CD4-positive, alpha-beta T cell treated with Interleukin-10 for 1 hour (primary cell): Measurements from ENCODE around the gene LRRC28.

ENCODE experiments used
- DNase-seq: peaks from one replicate; pipeline ENCODE4 v3.0.0-alpha.2; 2020

LRRC28 gene

DNA sequence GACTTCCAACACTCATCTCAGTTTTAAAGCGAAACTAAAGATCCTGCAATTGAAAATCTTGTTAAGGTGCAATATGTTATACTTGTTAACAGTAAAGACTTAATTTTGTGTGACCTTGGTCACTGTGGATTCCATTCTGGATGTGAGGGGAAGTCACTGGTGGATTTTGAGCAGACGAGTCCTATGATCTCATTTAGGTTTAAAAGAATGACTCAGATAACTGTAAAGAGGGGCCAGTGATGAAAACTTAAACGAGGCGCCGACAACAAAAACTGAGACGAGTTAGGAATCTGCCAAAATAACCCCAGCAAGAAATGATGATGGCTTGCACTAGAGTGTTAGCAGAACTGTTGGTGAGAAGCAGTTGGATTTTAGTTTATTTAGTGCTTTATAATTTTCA lies 56.5 kb downstream of the LRRC28 start:
- no peak for DNase-seq

DNA sequence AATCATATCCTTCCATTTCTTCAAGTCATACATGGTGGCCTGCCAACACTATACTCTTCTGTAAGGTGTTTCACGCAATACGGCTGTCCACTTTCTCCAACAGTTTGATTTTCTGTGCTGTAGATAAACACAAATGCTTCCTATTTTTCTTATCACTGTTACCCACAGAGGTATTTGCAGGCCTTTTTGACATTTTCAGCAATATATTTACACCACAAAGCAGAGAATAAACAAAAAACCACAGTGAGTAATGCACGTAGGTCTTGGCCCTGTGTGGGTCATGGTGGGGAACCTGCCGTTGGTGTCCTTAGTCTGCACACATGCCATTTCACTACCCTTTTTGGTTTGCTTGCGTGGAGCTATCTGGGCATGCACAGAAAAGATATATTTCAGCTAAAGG lies 59.5 kb downstream of the LRRC28 start:
- no peak for DNase-seq

DNA sequence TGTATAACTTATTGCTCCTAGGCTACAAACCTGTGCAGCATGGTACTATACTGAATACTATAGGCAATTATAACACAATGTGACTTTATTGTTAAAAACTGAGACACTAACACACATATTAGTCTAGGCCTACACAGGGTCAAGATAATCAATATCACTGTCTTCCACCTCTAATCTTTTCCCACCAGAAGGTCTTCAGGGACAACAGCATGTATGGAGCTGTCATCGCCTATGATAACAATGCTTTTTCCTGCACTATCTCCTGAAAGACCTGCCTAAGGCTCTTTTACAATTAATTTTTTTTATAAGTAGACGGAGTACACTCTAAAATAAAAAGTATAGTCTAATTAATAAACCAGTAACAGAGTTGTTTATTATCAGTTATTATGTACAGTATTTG lies 60.9 kb downstream of the LRRC28 start:
- no peak for DNase-seq

DNA sequence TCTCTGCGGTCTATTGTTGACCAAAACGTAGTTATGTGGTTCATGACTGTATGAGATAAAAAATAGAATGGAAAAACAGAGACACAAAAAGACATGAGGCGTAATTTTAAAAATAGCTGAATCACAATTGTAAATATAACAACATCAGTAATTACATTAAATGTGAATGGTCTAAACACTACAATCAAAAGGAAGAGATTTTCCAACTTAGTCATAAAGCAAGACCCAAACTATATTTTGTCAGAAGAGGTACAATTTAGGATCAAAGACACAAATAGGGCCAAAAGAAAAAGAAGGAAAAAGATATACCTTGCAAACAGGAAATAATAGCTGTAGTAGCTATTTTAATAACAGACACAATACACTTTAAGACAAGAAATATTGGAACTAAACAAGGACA lies 61.5 kb downstream of the LRRC28 start:
- DNase-seq: no peak

DNA sequence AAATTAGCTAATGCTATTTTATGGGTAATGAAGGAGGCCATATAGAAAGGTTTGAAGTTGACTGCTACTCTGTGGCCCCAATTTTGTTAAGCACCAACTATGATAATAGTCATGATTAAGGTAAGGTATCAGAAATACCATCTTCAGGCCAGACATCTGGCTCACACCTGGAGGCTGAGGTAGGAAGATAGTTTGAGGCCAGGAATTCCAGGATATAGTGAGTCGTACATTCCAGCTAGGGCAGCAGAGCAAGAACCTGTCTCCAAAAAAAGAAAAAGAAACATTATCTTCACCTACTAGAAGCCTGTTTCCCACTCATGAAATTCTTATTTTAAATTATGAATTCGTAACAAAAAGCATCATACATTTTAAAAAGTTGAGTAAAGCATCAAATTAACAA lies 64.4 kb downstream of the LRRC28 start:
- DNase-seq: no peak

DNA sequence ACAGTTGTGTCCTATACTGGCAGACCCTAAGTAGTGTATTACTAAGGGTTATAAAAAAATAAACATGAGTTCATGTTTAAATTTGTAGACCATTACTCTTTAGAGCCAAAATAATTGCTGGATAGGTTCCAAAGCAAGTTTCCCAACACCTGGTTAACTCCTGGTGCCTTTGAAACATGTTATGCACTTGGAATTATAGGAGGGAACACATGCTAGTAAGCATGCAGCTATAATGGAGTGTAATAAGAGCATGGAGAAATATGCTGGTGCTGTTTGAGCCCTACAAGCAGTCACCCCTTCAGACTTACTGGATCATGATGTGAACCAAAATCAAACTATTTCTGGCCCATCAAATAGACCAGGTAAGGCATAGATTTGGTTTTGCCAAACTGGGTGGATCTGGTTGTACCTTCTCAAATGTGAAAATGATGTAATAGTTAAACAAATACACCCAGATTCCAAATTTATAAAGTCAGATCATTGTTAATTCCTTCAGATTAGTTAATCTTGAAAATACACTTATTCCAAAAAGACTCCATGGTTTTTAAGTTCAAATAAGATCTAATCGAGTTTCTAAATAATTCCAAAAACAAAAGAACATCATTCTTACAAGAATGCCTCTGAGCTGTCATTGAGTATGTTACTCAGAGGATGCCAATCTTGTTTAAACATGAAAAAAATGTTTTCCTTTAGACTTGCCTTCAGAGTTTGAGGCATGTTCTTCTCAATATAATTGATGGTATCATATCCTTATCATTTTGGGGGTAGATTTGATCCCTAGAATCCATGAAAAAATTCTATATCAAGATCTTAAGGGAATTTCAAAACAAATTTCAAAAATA lies 69.3 kb downstream of the LRRC28 start:
- DNase-seq: no peak

DNA sequence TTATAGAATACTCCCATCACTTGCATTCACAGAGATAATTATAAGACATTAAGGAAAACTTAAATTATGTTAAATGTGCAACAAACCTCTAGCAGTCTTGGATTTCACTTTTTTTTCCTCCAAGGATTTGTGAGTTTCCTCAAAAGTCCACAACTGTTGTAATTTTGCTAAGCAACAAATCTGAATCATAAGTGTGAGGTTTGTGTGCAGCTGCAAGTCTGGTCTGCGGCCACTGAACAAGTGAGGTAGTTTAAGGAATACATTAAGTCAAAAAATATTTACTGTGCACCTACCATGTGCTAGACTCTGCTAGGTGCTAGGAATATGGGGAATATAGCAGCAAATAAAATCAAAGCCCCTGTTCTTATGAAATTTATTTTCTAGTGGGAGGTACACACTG lies 70.2 kb downstream of the LRRC28 start:
- no peak for DNase-seq

DNA sequence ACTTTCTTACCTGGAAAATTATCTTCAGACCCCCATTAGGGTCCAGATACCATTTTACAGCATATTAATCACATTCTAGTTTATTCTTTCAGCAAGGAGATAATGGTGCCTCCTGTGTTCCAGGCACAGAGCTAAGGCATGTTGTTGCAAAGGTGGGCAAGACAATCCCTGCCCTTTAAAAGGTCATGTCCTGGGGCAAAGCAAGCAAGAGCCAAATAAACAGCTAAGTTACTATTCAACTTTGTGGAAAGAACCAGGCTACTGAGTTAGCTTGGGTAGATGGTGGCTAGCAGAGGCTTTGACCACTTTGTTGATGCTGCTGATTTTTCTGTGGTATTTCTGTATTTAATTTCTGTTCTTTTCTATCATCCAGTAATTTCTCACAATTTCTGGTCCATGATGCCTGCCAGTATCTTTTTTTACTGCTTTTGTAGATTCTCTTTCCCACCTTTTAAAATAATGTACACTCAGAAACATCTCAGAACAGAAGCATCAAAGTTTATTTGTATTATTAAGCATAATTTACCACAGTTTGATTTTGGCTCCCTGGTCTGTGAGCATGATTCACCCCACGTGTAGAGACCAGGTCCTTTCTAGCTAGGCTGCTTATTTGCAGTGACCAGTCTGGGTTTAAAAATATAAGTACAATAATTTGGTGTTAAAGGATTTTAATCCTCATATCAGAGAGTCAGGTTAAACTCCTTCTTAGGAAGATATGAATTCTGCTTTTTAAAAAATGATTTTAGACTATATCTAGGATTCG lies 71.5 kb downstream of the LRRC28 start:
- no peak for DNase-seq

DNA sequence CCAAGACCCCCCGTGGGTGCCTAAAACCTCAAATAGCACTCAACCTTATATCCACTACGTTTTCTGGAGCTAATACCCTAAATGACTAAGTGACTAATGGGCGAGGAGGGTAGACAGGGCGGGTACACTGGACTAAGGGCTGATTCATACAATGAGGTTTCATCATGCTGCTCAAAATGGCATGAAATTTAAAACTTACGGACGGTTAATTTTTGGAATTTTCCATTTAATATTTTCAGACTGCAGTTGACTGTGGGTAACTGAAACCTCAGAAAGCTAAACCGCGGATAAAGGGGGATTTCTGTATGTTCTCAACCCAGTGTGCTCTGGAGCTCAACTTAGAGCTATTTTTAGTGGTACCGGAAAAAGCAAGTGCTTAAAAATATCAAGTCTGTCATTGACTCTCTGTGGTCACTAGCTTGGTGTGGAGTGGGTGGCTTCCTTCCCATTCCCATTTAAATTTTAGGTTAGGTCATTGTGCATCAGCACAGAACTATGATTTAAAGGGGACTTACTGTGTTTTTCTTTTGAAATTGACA lies 72.9 kb downstream of the LRRC28 start:
- DNase-seq: no peak

DNA sequence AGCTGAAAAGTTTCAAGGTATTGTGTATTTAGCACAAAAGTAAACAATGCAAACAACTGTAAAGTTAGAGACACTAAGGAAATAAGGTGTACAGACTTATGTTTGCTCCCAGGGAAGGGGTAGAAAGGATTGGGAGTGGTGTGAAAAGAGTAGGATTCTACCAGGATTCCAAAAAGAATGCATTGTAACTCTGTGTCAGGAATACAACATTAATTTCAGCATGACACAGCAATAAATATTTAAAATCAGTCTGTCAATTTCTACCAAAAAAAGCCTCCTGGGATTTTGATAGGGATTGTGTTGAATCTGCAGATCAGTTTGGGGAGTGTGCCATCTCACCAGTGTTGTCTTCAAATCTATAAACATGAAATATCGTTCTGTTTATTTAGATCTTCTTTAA lies 73.4 kb downstream of the LRRC28 start:
- no peak for DNase-seq

DNA sequence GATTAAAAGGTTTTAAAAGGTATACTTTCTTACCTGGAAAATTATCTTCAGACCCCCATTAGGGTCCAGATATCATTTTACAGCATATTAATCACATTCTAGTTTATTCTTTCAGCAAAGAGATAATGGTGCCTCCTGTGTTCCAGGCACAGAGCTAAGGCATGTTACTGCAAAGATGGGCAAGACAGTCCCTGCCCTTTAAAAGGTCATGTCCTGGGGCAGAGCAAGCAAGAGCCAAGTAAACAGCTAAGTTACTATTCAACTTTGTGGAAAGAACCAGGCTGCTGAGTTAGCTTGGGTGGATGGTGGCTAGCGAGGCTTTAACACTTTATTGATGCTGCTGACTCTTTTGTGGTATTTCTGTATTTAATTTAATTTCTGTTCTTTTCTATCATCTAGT lies 75.0 kb downstream of the LRRC28 start:
- DNase-seq: no peak

DNA sequence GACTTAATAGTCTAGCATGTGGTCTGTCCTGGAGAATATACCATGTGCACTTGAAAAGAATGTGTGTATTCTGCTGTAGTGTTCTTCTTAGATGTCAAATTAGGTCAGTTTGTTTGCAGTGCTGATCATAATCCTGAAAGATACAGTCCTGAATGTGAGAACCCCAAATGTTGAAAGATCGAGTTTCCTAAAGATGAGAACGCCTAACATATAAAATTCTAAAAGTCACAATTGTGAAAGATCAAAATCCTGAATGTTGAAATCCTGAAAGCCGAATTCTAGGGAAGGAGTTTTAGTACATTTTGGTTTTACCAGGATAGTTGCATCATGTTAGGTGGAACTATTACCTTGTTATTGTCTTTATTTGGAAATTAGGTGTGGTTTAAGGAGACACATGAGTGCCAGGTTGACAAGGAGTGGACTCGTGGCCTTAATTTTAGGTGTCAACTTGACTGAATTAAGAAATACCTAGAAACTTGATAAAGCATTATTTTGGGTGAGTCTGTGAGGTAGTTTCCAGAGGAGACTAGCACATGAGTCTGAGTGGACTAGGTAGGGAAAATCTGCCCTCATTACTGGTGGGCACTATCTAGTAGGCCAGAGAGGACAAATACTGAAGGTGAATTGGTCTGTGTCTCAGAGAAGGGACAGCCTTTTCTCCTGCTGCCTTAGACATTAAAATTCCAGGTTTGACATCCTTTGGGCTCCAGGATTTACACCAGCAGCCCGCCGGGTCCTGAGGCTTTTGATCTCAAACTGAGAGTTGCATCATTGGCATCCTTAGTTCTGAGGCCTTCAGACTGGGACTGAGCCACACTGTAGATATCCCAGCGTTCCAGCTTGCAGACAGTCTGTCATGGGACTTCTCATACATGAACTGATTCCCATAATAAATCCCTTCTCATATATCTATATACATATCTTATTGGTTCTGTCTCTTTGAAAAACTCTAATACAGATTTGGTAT lies 77.1 kb downstream of the LRRC28 start:
- DNase-seq: no peak

DNA sequence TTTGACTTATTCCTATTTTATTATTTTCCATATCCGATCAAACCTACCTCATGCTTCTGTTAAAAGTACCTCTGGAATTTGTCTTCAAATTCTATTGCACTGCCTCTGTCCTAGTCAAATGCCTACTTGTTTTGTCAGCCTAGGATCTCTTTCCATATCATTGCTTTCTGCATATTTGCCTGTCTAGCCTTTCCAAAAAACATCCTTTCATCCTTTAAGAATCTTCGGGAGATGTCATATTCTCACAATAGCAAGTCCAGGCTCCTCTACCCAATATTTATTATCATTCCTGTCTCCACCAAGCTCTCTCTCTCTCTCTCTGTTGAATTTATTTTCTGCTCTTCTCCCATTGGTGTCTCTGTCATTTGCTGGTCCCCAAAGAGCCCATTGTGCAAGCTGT lies 80.1 kb downstream of the LRRC28 start:
- DNase-seq: no peak

DNA sequence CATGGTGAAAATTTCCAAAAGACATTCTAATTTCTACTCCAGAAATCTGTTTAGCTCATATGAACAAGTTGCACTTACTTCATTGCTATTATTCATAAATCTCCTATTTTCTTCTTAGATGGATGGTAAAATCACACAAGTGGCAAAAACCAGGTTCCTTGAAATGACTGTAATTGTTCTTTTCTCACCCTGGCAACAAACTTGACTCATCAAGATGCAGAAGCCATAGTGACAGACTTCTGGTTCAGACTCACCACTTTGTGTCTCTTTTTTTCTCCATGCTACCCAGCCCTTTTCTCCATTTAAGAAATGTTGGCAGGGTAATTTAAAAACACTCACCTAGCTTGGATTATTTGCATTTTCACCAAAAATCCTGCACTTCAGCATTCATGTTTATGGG lies 82.1 kb downstream of the LRRC28 start:
- DNase-seq: no peak

DNA sequence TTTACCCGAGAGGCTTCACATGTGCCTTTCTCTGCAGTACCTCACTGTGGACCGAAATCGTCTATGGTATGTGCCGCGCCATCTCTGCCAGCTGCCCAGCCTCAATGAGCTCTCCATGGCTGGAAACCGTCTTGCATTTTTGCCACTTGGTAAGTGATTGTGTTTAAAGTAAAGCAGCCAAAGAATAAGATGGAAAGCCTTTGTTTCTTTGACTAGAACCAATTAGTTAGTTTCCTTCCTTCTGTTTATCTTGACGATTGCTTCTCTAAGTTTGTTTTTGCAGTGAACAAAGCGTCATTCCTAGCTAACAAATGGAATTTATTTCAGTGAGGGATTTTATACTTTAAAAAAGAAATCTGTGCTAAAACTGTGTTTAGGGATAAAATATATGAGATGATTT lies 82.7 kb downstream of the LRRC28 start:
- DNase-seq: no peak

DNA sequence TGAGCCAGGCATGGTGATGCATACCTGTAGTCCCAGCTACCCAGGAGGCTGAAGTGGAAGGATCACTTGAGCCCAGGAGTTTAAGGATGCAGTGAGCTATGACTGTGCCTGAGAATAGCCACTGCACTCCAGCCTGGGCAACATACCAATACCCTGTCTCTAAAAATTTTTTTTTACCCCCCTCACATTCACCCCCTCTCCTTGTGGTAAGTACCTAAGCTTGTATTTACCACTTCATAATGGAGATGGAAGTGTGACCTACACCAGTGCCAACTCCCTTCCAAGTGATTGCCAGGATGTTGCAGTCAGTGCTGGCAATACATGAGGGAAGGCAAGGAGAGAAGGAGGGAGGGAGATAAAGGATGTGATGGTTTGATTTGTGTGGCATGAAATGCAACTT lies 84.2 kb downstream of the LRRC28 start:
- DNase-seq: no peak

DNA sequence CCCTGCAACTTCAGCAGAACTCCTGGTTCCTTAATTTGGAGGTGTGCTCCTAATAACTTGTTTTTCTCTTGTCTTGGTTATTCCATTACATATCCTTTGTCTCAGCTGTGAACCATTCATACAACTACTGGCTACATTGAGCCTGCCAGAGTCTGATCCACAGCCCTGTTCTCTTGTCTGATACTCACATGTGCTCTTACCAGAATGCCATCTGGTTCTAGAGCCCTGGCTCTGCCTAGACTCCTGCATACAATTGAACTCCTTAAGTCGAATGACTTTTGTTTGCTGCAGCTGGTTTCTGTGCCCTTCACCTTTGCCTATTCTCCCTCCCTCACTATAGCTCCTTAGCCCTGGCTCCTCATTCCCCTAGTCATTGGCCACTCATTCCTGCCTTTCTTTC lies 85.5 kb downstream of the LRRC28 start:
- no peak for DNase-seq

DNA sequence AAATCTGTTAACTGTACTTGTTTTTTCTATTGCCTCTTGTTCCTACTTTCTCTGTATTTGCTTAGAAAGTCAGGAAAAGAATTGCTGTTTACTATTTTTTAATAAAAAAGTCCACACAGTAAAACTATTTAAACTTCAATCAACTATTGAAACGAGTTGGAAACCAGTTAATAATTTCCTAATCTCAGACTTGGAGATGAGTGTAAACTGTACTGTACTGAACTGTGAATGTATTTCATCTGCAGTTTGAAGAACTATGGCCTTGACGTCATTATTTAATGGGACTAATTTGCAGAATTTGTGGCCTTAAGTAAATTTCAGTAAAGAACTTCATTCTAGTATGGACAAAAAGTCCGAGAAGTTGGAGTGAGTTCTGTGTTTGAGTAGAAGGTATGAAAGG lies 89.1 kb downstream of the LRRC28 start:
- no peak for DNase-seq

DNA sequence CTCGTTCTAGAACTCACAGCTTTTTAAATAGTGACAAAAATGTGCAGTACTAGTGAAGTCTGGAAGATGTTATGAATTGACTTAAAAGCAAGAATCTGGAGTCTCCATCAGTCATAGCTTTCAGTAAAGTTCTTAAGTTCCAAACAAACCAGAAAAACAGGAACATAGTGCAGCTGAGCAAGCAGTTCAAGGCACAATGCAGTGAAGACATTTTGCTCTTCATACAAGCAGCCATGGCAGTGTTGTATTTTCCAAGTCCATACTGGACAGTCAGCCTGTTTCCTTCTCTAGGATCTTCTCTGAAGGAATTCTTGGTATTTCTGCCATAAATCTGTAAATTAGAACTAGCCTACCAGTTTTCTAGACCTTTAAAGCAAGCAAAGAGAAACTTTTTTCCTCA lies 90.5 kb downstream of the LRRC28 start:
- DNase-seq: no peak

DNA sequence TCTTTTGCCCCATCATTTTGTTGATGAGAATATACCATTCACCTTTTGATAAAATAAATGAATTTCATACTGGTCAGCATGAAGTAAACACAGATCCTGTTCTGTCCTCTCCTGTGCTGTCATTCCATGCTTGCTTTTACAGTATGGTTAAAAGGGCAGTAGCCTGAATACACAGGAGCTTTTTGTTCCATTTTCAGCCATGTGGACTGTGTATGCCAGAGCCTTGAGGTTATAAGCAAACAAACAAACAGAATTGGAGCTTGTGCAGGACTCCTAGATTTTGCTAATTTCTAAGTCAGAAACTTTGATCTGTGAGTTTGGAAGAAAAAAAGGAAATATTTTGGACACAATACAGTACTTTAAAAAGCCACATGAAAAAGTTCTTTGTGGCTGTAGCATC lies 91.9 kb downstream of the LRRC28 start:
- no peak for DNase-seq

DNA sequence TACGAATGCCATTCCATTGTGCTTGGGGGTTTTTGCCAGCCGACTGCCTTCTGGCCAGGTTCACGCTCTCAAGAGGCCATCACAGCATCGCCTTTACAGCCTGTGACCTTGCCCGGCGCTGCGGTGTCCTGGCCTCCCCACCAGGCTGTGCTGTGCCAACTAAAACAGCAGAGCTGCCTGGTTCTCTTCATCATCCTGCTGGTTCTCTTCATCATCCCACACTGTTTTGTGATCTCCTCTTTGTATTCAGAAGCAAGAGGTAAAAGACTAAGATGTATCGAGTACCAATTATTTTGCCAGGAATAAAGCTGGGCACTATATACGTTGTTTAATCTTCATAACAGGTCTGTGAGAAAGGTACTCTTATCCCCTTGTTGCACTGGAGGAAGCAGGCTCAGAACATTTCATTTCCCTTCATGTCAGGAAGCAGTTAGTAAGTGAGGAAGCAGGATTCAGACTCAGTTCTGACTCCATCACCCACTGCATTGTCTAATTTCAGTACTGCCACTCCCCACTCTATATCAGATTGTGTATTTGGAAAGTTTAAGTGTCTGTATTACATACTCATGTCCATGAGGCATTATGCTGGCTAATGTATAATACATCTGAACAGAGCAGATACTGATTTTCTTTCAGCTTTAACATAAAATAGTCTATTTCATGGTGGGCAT lies 92.7 kb downstream of the LRRC28 start:
- DNase-seq: peak; percentile 37

DNA sequence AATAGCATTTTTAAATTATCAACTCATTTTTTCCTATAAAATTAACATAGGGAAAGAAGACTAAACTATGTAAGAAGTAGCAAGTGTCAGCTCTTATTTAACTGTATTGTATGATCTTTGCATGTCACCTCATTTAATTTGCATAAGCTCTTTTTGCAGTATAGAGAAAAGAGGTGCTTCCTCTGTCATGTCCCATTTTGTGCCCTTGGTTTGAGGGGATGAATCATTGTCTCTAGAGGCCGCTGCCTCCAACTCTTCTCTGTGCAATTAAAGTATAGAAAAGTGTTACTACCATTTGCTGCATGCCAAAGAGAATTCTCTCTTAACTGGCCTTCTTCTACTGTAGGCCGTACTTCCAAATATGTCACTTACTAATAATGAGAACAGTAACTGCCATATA lies 93.4 kb downstream of the LRRC28 start:
- no peak for DNase-seq

DNA sequence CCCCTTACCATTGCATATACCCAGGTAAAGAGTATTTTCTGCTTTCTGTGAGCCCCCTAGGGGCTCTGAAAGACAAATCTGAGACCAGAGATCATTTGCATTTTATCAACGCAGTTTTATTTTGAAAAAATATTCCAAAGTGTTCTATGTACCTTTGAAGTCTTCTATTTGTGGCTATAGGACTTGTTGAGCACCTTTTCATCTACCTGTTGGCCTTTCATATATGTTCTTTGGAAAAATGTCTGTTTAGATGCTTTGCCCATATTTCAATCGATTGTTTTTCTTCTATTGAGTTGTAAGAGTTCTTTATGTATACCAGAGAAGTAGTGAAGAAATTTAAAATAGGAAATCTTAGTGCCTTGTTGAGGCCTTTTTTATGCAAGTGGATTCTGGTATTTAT lies 94.0 kb downstream of the LRRC28 start:
- no peak for DNase-seq
